Ureter (tissue), 1 donor: Measurements from ENCODE around the gene CCDC146. TPM values are rescaled to one million over a fixed set of nuclear protein-coding genes. Genes with fewer than 3 reads are reported as not detected.
"Not testable (repeated sequence)": the region's sequence is repeated elsewhere in the genome, so short reads cannot be mapped to it uniquely, and the experiment has no call there.

Source experiments
- DNase-seq: peaks from one replicate; pipeline ENCODE4 v3.0.0-alpha.2; 2020; ENCODE audit warnings: low spot score
- total RNA-seq: library from RNA; stranded (reverse); gene quantifications from one replicate; pipeline ENCODE4 v1.2.4, GENCODE V29; 2023
- donor health status: DM: yes; HTN: yes; CAD: no.

The CCDC146 gene
- total RNA-seq, 1 donor from 2014 or later, result 11.7 TPM

DNA sequence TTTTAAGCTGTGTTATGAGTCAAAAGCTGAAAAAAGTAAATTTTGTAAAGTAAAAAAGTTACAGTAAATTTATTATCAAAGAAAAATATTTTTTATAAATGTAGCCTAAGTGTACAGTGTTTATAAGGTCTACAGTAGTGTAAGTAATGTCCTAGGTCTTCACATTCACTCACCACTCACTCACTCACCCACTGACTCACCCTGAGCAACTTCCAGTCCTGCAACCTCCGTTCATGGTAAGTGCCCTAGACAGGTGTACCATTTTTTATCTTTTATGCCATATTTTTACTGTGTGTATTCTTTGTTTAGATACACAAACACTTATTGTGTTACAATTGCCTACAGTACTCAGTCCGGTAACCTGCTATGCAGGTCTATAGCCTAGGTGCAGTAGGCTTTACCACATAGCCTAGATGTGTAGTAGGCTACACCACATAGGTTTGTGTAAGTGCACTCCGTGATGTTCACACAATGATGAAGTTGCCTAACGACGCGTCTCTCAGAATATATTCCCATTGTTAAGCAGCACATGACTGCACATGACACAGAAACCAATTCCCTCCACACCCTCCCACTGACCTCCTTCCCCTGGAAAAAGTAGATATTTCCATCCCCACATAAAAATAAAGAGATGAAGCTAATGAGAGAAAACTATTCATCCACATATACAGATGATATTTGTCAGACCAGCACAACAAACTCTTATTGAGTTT lies 122.0 kb downstream of the CCDC146 start:
- DNase-seq, result no peak

DNA sequence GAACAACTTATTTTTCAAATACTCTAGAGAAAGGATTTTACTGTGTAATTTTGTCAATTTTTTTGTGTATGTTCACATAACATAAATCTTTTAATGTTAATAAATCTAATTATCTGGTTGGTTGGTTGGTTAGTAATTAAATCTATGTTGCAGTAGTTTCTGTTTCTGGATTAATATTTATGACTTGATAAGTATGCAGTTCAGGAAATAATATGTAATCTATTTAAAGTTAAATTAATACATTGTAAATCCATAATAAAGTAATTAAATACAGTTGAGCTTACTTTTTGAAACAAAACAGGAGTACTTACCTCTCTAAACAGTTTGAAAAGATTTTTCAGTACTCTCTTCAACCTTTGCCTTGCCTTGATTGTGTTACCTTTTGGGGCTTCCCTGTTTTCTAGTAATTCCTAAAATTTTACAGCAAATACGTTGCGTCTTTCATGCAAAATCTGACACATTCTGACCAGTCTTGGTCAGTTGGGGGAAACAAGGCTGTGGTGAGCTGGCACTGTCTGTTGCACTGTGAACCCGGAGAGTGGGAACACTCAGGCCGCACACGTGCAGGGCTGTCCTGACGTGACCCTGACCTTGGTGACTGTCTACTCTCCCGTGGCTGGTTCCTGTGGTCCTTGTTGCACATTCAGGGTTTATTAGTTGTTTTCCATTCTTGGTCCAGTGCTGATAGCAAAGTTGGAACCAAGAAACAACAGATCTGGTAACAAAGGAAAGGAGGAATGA lies 122.8 kb downstream of the CCDC146 start:
- no peak for DNase-seq

DNA sequence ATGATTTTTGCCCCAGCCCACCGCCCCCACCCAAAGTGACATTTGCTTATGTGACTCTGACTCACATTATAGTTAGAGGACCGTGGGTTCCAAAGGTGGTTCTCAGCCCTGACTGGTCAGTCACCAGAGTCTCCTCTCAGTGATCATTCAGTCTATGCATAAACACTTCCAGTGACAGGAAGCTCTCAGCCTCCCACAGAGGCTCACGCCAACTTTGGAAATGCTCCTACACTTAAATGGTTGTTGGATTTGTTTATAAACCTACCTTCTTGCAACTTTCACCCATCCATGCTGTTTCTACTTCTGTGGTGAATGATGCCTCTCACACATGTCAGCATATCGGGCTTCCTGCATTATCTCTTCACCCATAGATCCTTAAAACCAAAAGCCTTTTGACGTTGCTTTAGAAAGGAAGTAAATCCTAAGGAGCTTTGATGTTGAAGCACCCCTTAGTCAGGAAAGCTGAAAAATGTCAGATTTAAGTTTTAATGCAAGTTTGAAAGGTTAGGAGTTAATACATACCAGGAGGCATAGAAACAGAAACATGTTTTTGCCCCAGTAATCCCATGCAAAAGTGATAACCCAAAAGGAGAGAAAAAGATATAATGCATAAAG lies 123.7 kb downstream of the CCDC146 start:
- no peak for DNase-seq

DNA sequence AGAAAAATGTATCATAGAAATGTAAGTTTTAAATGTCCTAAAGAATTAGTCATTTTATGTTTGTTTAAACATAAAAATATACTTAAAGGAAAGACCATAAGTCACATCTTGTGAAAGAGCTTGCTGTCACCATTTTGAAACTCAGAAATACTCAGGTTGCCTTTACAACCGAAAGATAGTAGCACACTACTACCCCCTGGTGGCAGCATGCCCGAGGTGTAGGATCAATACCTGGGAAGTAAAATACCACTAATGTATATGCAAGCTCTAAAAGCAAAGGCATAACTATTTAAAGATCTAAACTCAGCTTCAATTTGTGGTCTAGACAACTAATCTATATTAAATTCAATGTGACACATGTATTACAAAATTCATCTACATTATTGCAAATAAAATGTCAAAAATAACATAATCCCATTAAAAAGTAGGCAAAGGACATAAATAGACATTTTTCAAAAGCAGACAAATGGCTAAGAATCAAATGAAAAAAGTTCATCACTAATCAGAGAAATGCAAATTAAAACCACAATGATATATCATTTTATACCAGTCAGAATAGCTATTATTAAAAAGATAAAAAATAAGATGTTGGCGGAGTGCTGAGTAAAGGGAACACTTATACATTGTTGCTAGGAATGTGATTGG lies 124.9 kb downstream of the CCDC146 start:
- DNase-seq, result peak; percentile 73

DNA sequence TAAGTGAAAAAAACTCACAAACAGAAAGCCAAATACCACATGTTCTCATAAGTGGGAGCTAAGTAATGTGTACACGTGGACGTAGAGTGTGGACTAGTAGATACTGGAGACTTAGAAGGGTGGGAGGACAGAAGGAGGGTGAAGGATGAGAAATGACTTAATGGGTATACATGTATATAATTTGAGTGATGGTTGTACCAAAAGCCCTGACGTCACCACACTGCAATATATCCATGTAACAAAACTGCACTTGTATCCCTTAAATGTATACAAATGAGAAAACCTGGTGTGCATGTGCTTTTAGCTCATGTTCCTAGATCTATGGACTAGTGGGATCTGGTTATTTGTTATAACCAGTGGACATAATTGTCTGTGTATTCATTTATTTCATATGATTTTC lies 125.7 kb downstream of the CCDC146 start:
- DNase-seq, result no peak

DNA sequence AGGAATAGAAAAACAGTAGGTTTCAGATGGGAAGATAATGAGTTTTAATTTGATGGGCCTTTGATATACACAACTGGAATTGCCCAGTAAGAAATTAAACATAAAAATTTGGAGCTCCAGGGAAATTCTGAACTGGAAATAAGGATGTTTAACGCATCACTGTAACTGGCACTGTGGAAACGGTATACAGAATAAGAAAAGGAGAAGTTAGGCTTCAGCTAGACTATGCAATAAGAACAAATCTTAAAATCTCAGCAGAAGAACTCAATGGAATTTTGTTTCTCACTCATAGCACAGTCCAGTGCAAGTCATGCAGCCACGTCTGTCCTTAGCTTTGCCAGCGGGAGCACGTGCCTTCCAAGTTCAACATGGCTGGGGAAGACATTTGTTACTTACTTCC lies 130.1 kb downstream of the CCDC146 start:
- DNase-seq, result no peak

DNA sequence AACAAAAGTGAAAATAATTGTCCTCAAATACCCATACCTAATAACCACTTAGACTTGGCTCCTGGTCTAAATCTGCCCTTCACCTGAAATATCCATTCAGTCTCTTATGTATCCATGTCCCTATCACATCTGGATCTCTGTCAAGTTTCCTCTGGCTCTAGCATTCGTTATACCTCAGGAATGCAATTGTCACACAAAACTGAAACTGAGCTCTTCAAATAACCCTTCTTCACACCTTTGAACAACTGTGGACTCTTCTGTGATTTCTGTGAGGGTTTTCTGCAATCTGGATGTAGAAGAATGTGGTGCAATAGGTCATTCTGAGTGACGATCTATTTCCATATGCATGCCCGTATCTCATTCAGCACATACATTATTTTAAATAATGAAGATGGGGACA lies 130.7 kb downstream of the CCDC146 start:
- DNase-seq, result no peak

DNA sequence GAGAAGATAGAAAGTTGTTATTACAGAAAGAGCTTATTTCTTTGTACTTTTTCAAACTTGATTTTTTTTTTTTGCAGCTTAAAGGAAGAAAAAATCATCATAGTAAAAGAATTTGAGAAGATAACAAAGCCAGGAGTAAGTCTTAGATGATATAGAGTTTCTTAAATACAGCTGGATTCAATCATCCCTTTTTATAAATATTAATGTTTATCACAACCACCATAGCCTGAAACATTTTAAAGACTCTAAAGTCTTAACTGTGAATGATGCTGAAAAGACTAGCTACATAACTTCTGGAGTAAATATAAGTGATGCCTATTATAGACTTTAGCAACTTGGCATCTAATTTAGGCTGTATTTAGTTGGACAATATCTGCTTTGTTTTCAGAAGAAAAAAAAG lies 132.0 kb downstream of the CCDC146 start:
- no peak for DNase-seq

DNA sequence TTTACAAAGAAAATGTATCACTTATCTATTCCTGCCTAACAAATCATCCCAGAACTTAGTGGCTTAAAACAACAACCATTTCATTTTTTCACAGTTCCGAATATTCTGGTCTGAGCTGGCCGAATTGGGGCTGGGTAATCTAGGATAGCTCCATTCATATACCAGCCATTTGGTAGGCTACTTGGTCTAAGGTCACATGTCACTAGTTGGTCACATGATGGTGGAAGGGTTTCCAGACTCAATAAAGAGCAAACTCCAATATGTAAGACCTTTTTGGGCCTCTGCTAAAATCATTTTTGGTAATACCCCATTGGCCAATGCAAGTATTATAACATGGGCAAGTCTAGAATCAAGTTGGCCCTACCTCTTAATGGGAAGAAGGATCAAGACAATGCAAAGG lies 132.5 kb downstream of the CCDC146 start:
- DNase-seq, result no peak

DNA sequence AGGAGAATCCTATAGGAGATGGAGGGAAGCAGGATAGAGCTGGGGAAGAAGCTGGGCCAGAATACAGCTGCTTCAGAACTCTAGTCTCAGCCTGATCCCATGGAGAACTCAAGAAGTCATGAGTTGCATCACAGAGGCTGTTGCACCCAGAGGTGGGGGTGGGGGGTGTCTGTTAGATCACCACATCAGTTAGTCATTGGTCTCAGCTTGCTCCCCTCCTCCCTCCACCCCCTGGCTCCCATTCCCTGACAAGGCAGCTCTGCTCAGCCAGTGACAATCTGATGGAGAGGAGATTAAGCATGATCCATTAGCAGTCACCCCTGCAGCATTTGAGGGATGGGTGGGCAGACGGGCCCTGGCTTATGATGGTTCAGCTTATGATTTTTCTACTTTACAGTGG lies 135.6 kb downstream of the CCDC146 start:
- no peak for DNase-seq

DNA sequence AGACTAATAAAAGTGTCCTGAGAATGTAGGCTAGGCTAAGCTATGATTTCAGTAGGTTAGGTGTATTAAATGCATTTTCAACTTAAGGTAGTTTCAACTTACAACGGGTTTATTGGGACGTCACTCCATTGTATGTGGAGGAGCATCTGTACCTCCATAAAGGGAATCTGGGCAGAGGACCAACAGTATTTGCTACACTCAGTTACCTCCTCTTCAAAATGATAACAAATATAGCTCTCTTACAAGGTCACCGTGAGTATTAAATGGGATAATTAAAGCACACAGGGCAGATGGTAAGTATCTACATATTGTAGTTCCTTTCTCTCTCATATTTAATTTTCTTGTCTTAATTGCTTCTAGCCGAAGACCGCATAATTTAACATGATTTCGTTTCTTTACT lies 136.2 kb downstream of the CCDC146 start:
- DNase-seq, result no peak

DNA sequence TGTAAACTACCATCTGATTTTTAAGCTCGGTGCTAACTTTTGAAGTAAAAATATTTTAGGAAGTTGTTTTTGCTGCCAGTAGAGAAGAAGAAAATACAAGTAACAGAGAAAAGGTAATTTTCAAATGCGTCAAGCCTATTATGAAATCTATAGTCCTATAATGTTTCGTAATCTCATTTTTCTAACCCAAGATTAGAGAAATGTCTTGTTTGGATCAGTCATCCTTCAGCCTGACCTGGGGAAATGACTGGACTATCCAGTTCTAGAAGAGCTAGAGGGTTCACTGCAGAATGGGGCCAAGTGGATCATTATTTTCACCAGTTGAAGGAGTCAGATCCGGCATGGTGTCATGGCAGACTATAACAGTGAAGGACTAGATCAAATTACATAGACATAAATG lies 139.9 kb downstream of the CCDC146 start:
- no peak for DNase-seq

DNA sequence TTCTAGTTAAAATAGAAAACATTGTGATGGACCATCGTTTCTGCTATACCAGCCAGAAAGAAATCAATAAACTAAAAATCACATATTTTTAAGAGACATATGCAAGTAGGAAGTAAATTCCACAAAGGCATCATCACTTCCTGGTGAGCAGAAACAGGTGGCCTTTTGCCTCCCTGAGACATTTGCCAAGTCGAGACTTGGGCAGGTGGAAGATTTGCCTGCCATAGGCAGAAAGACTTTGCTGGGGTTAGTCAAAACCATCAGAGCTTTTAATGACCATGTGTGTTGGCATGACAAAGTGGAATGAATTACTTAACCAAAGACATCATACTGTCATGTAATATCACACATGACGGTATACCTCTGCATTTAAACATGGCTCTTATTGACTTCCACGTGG lies 143.3 kb downstream of the CCDC146 start:
- no peak for DNase-seq

DNA sequence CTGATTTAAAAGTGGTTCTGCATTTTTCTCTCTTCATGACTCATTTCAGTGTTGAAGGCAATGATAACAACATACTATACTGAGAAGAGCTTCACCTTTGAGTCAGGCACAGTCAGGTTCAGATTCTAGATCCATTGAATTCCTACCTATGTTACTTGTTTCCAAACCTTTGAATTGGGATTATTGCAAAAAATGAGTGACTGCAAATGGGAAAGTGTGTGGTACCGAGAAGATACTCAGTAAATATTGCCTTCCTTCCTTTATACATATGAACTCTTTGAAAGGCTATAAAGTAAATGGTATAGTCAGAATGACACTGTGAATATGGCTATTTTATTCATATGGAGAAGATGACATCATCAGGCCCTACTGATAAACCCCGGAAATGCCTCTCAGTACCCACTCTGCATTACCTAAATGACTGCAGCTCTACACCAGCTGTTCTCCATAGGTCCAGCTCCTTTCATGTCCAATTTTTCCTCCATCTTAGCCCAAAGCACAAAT lies 143.9 kb downstream of the CCDC146 start:
- DNase-seq, result no peak

DNA sequence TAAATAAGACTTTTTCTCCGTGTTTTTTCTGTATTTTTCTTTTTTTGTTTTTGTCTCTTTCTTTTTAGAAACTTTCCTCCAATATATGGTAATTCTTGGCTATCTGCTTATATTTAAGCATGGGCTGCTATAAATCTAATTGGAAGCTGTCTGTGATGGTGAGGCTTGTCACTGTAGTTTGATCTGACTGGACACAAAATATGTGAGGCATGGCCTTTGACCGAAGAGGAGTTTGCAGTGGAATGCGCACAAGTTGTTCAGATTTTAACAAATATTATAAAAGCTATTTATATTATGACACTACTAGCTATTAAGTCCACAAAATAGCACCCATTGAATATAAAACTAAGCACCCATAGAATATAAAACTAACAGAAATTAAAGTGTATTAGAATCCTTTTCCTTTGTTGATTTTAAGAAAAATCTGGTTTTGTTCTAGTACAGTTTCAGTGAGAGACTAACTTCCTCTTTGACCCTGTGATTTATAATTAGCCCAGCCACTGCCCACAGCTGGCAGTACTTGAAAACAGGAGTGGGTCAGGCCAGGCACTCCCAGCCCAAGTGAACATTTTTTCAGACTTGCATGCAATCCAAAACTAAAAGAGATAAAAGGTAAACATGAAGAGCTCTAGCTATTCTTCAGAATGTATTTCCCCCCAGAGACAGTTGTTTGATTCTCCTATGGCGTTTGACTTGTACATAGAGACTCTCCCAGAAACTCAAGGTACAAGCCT lies 147.1 kb downstream of the CCDC146 start:
- no peak for DNase-seq

DNA sequence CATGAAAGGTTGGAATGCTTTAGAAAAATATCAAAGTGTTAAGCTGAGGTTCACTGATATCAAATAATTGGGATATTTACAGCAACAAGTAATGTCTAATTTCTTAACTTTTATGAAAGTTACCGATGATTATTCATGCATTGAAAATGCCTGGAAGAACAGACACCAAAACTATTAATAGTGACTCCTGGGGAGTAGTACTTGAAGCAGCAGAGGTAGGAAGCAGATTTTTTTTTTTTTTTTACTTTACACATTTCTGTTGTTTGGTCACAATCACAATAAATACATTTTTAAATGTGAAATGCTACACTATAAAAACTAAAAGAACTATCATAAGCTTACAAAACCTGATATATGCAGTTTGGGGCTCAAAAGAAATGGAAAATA lies 147.7 kb downstream of the CCDC146 start:
- DNase-seq, result no peak

DNA sequence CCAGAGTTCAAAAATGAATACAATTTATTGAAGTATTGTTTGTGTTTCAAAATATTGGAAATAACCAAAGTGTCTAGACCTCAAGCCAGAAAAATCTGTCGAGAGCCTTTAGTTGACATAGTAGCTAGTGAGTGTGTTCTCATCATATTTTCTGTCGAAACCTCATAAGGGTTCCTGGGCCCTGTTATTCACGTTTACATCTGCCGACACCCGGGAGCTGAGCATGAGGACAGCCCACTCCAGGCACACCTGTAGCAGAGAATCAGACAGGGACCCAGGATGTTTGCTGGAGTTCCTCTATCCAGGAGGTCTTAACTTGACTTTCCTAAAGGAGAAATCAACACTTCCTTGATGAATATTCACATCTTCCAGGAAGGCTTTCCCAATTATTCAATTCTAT lies 149.4 kb downstream of the CCDC146 start:
- no peak for DNase-seq

DNA sequence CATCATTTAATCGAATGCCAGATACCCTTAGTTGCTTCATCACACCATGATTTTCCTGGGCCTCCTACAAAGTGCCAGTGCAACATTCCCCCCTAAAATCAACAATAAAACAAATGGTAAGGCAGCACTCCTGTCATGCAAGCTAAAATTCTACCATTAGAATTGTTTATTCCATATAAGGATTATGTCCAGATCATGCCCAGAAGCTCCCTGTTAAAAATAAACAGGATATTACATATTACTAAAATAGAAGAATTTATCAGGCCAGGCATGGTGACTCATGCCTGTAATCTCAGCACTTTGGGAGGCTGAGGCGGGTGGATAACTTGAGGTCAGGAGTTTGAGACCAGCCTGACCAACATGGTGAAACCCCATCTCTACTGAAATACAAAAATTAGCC lies 153.2 kb downstream of the CCDC146 start:
- not testable (repeated sequence) for DNase-seq

DNA sequence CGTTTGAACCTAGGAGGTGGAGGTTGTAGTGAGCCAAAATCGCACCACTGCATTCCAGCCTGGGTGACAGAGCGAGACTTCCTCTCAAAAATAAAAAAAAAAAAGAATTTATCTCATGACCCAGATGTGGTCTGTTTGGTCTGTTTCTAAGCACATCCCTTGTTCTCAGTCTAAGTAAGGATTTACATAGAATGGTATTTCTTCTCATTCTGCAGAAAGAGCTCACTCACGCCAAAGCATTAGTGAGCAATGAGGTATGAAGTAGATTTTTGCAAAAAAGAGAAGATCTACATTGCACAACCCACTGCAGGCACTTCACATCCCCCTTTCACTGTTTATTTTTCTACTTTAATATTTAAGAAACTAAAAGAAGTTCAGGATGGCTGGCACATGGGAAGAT lies 153.7 kb downstream of the CCDC146 start:
- DNase-seq, result no peak

DNA sequence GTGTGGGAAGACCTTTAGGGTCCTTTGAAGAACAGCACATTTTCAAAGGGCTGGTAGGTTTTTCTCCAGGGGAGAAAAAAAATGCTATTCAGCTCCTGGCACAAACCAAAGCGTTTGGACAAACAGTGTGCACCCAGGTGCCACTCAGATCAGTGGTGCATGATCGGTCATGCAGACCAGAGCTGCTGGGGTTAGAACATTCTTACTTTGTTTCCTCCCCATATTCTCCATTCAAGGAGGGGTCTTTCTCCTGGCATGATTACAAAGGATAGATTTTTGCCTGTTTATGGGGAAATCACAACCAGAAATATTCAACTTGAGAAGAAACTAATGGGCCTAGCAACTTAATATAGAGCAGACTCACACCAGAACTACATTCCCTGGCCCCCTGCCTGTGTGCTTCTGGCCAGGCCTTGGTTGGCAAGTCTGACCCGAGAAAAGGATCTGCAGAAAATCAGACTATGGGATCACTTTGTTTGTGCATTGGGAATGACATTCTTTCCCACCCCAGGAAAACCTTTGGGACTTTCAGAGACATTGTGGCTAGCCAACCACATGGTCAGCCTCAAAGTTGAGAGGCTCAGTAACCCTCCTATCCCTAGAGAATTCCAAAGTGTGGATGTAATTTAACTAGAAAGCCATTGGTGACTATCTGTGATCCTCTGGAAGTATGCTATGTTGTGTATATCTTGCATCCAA lies 159.5 kb downstream of the CCDC146 start:
- no peak for DNase-seq

DNA sequence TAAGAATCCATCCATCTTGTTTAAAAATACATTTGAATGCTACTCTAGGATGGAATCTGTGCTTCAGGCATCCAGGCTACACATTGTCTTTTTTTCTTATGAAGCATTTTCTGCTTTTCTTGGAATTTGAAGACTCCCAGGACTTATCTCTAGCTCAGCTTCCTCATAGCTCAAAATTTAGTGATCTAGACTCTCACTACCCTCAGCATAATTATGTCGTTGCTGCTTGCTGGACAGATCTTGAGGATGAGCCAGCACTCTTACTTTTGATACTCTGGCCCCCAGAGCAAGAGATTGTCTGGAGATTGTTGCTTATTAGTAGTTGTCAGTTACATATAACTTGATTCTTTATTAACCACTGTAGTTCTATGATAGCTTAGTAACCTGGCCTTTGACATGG lies 160.5 kb downstream of the CCDC146 start:
- DNase-seq, result no peak
